ENCODE results near the gene CCNJL. TPM values are rescaled to one million over a fixed set of nuclear protein-coding genes. Genes with fewer than 3 reads are reported as not detected.

The CCNJL gene
- total and polyA plus RNA-seq, 2 of the 8 experiments (the other 6 are each of a cell fraction or from before 2014, with no cell fraction given): 34.6 to 44.7 TPM

- no peak for TF ChIP-seq CTCF (IDR thresholded peaks at IDR 0.05; ENCODE audit: control extremely low read depth in 1 of 3, insufficient read depth in 1 of 3, low read depth in 1 of 3, low read length in 3 of 3)
Observed at GRCh38 chr5:160211352-160211751, 101.0 kb downstream of the CCNJL start (continued).

Measured in H1 (cell line).